Epithelial cell of prostate (primary cell): Measurements from ENCODE around the gene GLT1D1.
"Not testable (repeated sequence)": the region's sequence is repeated elsewhere in the genome, so short reads cannot be mapped to it uniquely, and the experiment has no call there.

ENCODE experiments used
- DNase-seq: peaks from one replicate; pipeline ENCODE4 v3.0.0-alpha.2; 2011; ENCODE audit warnings: low read depth, low spot score
- H3K27ac ChIP-seq: fragments of 450-650 bp; 2 replicates; pipeline ENCODE4 v1.5.1; 2017; ENCODE audit warnings: mild to moderate bottlenecking

GLT1D1 gene

DNA sequence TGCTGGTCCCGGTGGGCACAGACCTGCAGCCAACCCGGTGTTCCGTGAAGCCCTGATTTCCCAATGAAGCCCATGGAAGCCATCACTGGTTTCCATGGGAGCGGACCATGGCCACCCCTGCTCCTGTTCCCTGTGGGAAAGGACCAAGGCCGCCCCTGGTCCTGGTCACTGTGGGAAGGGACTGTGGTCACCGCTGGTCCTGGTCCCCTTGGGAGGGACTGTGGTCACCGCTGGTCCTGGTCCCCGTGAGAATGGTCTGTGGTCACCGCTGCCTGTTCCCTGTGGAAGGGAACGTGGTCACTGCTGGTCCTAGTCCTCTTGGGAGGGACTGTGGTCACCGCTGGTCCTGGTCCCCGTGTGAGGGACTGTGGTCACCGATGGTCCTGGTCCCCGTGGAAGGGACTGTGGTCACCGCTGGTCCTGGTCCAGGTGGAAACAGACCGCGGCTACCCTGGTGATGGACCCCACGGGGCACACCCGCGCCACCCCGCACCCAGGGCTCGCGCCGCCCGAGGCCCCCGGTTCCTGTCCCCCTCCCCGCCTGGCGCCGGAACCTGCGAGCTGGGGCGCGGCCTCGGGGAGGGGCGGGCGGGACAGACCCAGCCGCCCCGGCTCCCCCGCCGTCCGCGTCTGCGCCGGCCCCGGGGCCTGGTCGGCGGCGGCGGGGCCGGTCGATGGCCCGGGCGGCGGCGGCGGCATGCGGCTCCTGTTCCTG lies at the start of gene GLT1D1:
Gene GLT1D1, plus strand, starts transcription at position 594 of the 715 bp plus-strand sequence. Its CDS starts 104 bp downstream, at position 698.
- H3K27ac ChIP-seq: no peak within 1 kb of the TSS
- DNase-seq: no peak

DNA sequence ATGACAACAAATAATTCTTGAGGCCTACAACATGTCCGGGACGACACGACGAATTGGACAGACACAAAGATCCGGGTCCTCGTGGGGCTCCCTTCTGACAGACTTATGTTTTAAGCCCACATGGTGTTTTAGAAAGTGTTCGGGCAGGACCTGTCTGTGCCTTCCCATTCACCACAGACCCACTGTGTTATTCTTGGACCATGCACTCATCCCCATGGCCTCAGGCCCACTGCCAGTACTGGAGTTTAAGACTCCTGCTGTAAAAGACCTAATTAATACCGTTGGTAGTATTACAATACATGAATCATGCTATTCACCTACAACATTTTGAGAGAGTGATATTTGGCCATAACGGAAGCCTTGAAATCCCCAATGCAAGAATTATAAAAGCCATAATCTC lies 49.5 kb upstream of the GLT1D1 start:
- H3K27ac ChIP-seq: no peak overlapping the region
- DNase-seq: no peak

- DNase-seq: no peak
- H3K27ac ChIP-seq: no peak overlapping the region
Measured at GRCh38 chr12:128804762-128805161, 48.5 kb upstream of the GLT1D1 start.

DNA sequence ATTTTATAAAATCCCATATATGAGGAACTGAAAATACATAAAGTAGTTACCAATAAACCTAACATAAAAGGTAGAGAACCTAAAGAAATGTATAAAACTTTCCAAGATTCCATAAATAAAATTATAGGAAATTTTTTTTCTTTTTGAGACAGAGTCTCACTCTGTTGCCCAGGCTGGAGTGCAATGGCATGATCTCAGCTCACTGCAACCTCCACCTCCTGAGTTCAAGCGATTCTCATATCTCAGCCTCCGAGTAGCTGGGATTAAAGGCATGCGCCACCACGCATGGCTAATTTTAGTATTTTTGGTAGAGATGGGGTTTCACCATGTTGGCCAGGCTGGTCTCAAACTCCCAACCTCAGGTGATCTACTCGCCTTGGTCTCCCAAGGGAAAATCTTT lies 47.9 kb upstream of the GLT1D1 start:
- not testable (repeated sequence) for H3K27ac ChIP-seq, DNase-seq

GRCh38 chr12:128806573-128806972 lies 46.7 kb upstream of the GLT1D1 start:
- no peak overlapping the region for H3K27ac ChIP-seq
- DNase-seq: no peak

GRCh38 chr12:128807161-128807724 lies 46.0 kb upstream of the GLT1D1 start:
- no peak overlapping the region for H3K27ac ChIP-seq
- DNase-seq: no peak

DNA sequence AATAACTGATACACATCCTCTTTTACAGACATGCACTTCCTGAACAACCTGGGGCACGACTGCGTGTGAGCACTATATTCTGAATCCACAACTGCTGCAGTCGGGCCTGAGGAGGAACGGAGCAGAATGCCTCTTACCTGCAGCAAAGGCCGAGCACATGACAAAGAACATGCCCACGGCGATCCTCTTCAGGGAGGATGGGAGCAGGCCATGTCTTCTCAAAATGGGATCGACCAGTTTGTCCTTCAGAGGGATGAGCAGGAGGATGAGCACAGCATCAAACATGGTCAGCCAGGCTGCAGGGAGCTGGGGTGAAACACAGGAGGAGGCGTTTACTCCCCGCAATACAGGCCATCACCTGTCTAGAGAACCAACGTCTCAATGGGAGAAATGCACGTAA lies 44.6 kb upstream of the GLT1D1 start:
- H3K27ac ChIP-seq: no peak overlapping the region

GRCh38 chr12:128810182-128811127 lies 42.8 kb upstream of the GLT1D1 start:
- DNase-seq: no peak
- H3K27ac ChIP-seq: no peak overlapping the region

More for the DNA sequence above, 44.6 kb upstream of the GLT1D1 start:
- no peak for DNase-seq

- no peak overlapping the region for H3K27ac ChIP-seq
- no peak for DNase-seq
Measured at GRCh38 chr12:128811806-128812205, 41.5 kb upstream of the GLT1D1 start.

DNA sequence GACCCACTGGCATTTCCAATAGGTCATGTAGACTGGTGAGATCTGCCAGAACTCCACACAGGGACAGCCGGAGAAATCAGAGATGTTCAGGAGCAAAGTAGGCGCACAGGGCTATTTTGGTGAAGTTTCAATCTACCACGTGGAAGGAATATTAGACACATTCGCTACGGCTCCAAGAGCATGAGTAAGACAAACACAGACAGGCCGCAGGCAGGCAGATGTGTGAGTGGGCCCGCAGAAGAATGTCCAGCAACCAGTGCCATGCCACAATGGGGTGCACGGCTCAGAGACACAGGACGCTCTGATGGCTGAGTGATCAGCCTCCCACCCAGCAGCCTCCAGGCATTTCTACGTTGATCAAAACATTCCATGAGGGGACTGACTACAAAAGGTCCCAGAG lies 39.9 kb upstream of the GLT1D1 start:
- DNase-seq: no peak
- no peak overlapping the region for H3K27ac ChIP-seq

GRCh38 chr12:128813883-128814282 lies 39.4 kb upstream of the GLT1D1 start:
- no peak for DNase-seq
- H3K27ac ChIP-seq: no peak overlapping the region

DNA sequence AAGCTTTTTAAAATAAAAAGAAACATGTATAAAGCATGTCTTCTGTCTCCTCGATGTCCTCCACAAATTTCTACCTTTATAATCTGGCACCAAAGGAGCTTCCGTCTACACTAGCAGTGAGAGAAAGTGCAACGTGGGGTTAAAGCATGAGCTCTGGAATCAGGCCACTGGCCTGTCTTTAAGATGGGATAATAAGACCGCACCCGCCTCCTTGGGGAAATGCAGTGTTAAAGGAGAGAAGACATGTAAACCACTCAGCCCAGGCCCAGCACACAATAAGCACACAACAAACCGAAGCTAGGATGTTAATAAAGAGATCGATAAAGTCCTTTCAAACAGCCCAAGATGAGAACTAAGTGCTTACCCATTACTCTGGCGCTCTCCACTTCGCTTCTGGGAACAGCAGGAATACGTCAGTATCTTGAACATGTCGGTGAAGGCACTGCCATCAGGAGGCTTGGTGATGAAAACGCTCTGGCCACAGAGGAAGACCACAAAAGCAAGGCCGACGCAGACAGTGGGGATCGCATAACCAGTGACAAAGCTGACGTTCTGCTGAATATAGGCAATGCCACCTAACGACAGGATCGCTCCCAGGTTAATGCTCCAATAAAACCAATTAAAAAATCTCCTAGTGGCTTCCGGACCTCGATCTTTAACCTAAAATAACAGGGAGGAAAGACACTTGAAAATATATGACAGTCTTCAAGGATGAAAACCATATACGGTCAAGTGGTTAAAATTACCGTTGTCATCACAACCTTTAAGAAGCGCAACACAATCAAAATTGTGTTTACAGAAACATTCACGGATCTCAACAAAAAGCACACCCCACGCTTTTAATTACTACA lies 38.6 kb upstream of the GLT1D1 start:
- no peak overlapping the region for H3K27ac ChIP-seq
- no peak for DNase-seq

- H3K27ac ChIP-seq: no peak overlapping the region
- DNase-seq: no peak
Measured at GRCh38 chr12:128815779-128816642, 37.3 kb upstream of the GLT1D1 start.

DNA sequence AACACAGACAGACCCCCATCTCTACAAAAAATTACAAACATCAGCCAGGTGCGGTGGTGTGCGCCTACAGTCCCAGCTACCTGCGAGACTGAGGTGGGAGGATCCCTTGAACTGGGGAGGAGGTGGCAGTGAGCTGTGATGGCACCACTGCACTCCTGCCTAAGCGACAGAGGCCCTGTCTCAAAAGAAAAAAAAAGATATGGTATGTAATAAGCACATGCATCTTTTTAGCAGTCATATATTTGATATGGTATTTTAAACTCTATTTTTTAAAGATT lies 36.7 kb upstream of the GLT1D1 start:
- no peak for DNase-seq
- no peak overlapping the region for H3K27ac ChIP-seq

- DNase-seq: no peak
- peak overlapping the region; percentile 80 for H3K27ac ChIP-seq
Measured at GRCh38 chr12:128817111-128818015, 35.9 kb upstream of the GLT1D1 start.

- peak overlapping the region; percentile 80 for H3K27ac ChIP-seq
- DNase-seq: no peak
Measured at GRCh38 chr12:128818065-128819022, 34.9 kb upstream of the GLT1D1 start.
